ENCODE measurements around the gene PTPRA. TPM values are rescaled to one million over a fixed set of nuclear protein-coding genes. Genes with fewer than 3 reads are reported as not detected.
"Not testable (repeated sequence)": the region's sequence is repeated elsewhere in the genome, so short reads cannot be mapped to it uniquely, and the experiment has no call there.

Gene PTPRA
- total RNA-seq, 2 experiments from 2014 or later: 66.9 to 71.5 TPM

- POLR2A ChIA-PET: interaction anchor here (1.1 to 1.6 kb wide), 3 partner anchors 23 to 151 kb away, joined by 3 to 4 read pairs (median 3); no protein-coding TSS in a partner anchor
- peak overlapping the region; percentile 57 for H3K4me3 Mint-ChIP-seq
Measured at GRCh38 chr20:3072530-3073250, 199.4 kb downstream of the PTPRA start.

GRCh38 chr20:3073251-3073643, 200.0 kb downstream of the PTPRA start:
- ChIA-PET POLR2A (interaction anchor here (0.7 to 1.6 kb wide), 3 partner anchors 28 to 151 kb away, joined by 3 to 4 read pairs (median 3); no protein-coding TSS in a partner anchor), CTCF (interaction anchor here (2.3 kb wide), 1 partner anchor 20 kb away, joined by 10 read pairs; no protein-coding TSS in a partner anchor)
- H3K27ac Mint-ChIP-seq; H3K36me3 Mint-ChIP-seq (ENCODE audit: low read depth); H3K4me3 Mint-ChIP-seq; DNase-seq; H3K9me3 Mint-ChIP-seq: not testable (repeated sequence)
- Mint-ChIP-seq H3K4me1 (peaks cover 40% of the 10 kb centered on the region), H3K27me3 (peaks cover 19% of the 10 kb centered on the region)

More at GRCh38 chr20:3072530-3073250, 199.4 kb downstream of the PTPRA start:
- no peak for DNase-seq
- Mint-ChIP-seq H3K36me3 (ENCODE audit: low read depth) (peaks cover 1% of the 10 kb centered on the region), H3K27me3 (peaks cover 16% of the 10 kb centered on the region), H3K27ac (no peak overlapping the region), H3K4me1 (peaks cover 37% of the 10 kb centered on the region), H3K9me3 (peaks cover 1% of the 10 kb centered on the region)
- CTCF ChIA-PET: interaction anchor here (0.5 to 2.3 kb wide), 2 partner anchors 18 to 19 kb away, joined by 3 to 10 read pairs; no protein-coding TSS in a partner anchor

GRCh38 chr20:3074812-3075211, 201.5 kb downstream of the PTPRA start:
- peaks cover 26% of the 10 kb centered on the region for H3K27me3 Mint-ChIP-seq
- POLR2A ChIA-PET: no interaction called here
- no peak for DNase-seq
- CTCF ChIA-PET: no interaction called here
- peaks cover 40% of the 10 kb centered on the region for H3K4me1 Mint-ChIP-seq
- peaks cover 5% of the 10 kb centered on the region for H3K9me3 Mint-ChIP-seq
- H3K36me3 Mint-ChIP-seq (ENCODE audit: low read depth): peaks cover 5% of the 10 kb centered on the region
- no peak overlapping the region for H3K4me3 Mint-ChIP-seq
- H3K27ac Mint-ChIP-seq: no peak overlapping the region

GRCh38 chr20:3075315-3075714, 202.0 kb downstream of the PTPRA start:
- H3K36me3 Mint-ChIP-seq (ENCODE audit: low read depth); POLR2A ChIA-PET; H3K27ac Mint-ChIP-seq: not testable (repeated sequence)

GRCh38 chr20:3077618-3078134, 204.4 kb downstream of the PTPRA start:
- ChIA-PET POLR2A (interaction anchor here (0.6 to 1.2 kb wide), 7 partner anchors 8 to 226 kb away, joined by 3 to 7 read pairs (median 3); partner anchors contain the start of genes FASTKD5 and UBOX5), CTCF (interaction anchor here (0.8 to 1.6 kb wide), 10 partner anchors 8 to 80 kb away, joined by 3 to 17 read pairs (median 5); no protein-coding TSS in a partner anchor)
- H3K27me3 Mint-ChIP-seq: peaks cover 42% of the 10 kb centered on the region
- peaks cover 34% of the 10 kb centered on the region for H3K4me1 Mint-ChIP-seq
- peak; percentile 33 for DNase-seq
- no peak overlapping the region for H3K4me3 Mint-ChIP-seq
- H3K9me3 Mint-ChIP-seq: peaks cover 5% of the 10 kb centered on the region
- H3K36me3 Mint-ChIP-seq (ENCODE audit: low read depth): peaks cover 5% of the 10 kb centered on the region
- H3K27ac Mint-ChIP-seq: peak overlapping the region; percentile 64

More at GRCh38 chr20:3075315-3075714, 202.0 kb downstream of the PTPRA start:
- DNase-seq, CTCF ChIA-PET, H3K9me3 Mint-ChIP-seq, H3K4me3 Mint-ChIP-seq: not testable (repeated sequence)
- peaks cover 40% of the 10 kb centered on the region for H3K4me1 Mint-ChIP-seq
- peaks cover 31% of the 10 kb centered on the region for H3K27me3 Mint-ChIP-seq

GRCh38 chr20:3080939-3081388, 207.7 kb downstream of the PTPRA start:
- Mint-ChIP-seq H3K9me3 (peaks cover 5% of the 10 kb centered on the region), H3K27me3 (peaks cover 57% of the 10 kb centered on the region), H3K27ac (no peak overlapping the region), H3K36me3 (ENCODE audit: low read depth) (peaks cover 5% of the 10 kb centered on the region), H3K4me3 (no peak overlapping the region), H3K4me1 (peaks cover 23% of the 10 kb centered on the region)
- DNase-seq: no peak
- ChIA-PET CTCF (no interaction called here), POLR2A (no interaction called here)

- no peak for DNase-seq
- ChIA-PET POLR2A (no interaction called here), CTCF (no interaction called here)
- H3K4me1 Mint-ChIP-seq: peaks cover 22% of the 10 kb centered on the region
- H3K4me3 Mint-ChIP-seq: no peak overlapping the region
- H3K36me3 Mint-ChIP-seq (ENCODE audit: low read depth): peaks cover 5% of the 10 kb centered on the region
- H3K27me3 Mint-ChIP-seq: peaks cover 57% of the 10 kb centered on the region
- H3K27ac Mint-ChIP-seq: no peak overlapping the region
- H3K9me3 Mint-ChIP-seq: peaks cover 5% of the 10 kb centered on the region
Measured at GRCh38 chr20:3081641-3082040, 208.4 kb downstream of the PTPRA start.

GRCh38 chr20:3082306-3082951, 209.1 kb downstream of the PTPRA start:
- H3K9me3 Mint-ChIP-seq: peaks cover 5% of the 10 kb centered on the region
- peaks cover 5% of the 10 kb centered on the region for H3K36me3 Mint-ChIP-seq (ENCODE audit: low read depth)
- H3K4me1 Mint-ChIP-seq: peaks cover 17% of the 10 kb centered on the region
- H3K4me3 Mint-ChIP-seq: no peak overlapping the region
- CTCF ChIA-PET: no interaction called here
- peaks cover 57% of the 10 kb centered on the region for H3K27me3 Mint-ChIP-seq
- no peak for DNase-seq
- H3K27ac Mint-ChIP-seq: no peak overlapping the region
- POLR2A ChIA-PET: no interaction called here

- POLR2A ChIA-PET: no interaction called here
- no peak overlapping the region for H3K27ac Mint-ChIP-seq
- H3K36me3 Mint-ChIP-seq (ENCODE audit: low read depth): no peaks in the 10 kb centered on the region
- H3K4me3 Mint-ChIP-seq: no peak overlapping the region
- DNase-seq: no peak
- H3K4me1 Mint-ChIP-seq: peaks cover 10% of the 10 kb centered on the region
- H3K27me3 Mint-ChIP-seq: peaks cover 54% of the 10 kb centered on the region
- H3K9me3 Mint-ChIP-seq: no peaks in the 10 kb centered on the region
- CTCF ChIA-PET: interaction anchor here (0.6 kb wide), 1 partner anchor 30 kb away, joined by 3 read pairs; no protein-coding TSS in a partner anchor
Measured at GRCh38 chr20:3082955-3083952, 210.0 kb downstream of the PTPRA start.

- DNase-seq: no peak
- Mint-ChIP-seq H3K27me3 (peaks cover 55% of the 10 kb centered on the region), H3K36me3 (ENCODE audit: low read depth) (no peaks in the 10 kb centered on the region), H3K9me3 (no peaks in the 10 kb centered on the region), H3K4me1 (peaks cover 10% of the 10 kb centered on the region), H3K4me3 (no peak within 1 kb of the TSS), H3K27ac (no peak within 1 kb of the TSS)
- ChIA-PET POLR2A (no interaction called here), CTCF (interaction anchor here (0.6 kb wide), 1 partner anchor 31 kb away, joined by 3 read pairs; no protein-coding TSS in a partner anchor)
Measured at GRCh38 chr20:3084283-3084985, 211.2 kb downstream of the PTPRA start, which contains the start of gene AVP. Gene AVP, minus strand, starts transcription at chr20:3084724. Its CDS starts 50 bp downstream, at chr20:3084674.

GRCh38 chr20:3084986-3085360, 211.7 kb downstream of the PTPRA start:
- CTCF ChIA-PET: no interaction called here
- H3K4me1 Mint-ChIP-seq: peaks cover 10% of the 10 kb centered on the region
- H3K36me3 Mint-ChIP-seq (ENCODE audit: low read depth): no peaks in the 10 kb centered on the region
- peaks cover 56% of the 10 kb centered on the region for H3K27me3 Mint-ChIP-seq
- POLR2A ChIA-PET: no interaction called here
- no peak overlapping the region for H3K4me3 Mint-ChIP-seq
- no peak for DNase-seq
- no peak overlapping the region for H3K27ac Mint-ChIP-seq
- H3K9me3 Mint-ChIP-seq: no peaks in the 10 kb centered on the region

GRCh38 chr20:3085571-3086072, 212.3 kb downstream of the PTPRA start:
- Mint-ChIP-seq H3K27me3 (peaks cover 57% of the 10 kb centered on the region), H3K4me3 (no peak overlapping the region), H3K4me1 (peaks cover 15% of the 10 kb centered on the region), H3K27ac (no peak overlapping the region), H3K9me3 (no peaks in the 10 kb centered on the region), H3K36me3 (ENCODE audit: low read depth) (no peaks in the 10 kb centered on the region)
- POLR2A ChIA-PET: no interaction called here
- CTCF ChIA-PET: no interaction called here
- no peak for DNase-seq
